Sigmoid colon (tissue), 4 donors: ENCODE results near the gene ITGA1.

Experiments
- EP300 ChIP-seq, 4 donors: sonication (generic); formaldehyde crosslinking; IDR thresholded peaks; one replicate each; pipeline ENCODE4 v1.6.1; 2017; ENCODE audit warnings: antibody characterized with exemption in 4 of 4
- POLR2A ChIP-seq, 2 donors: fragments of 450-650 bp; IDR thresholded peaks; one replicate each; pipeline ENCODE4 v1.6.1; 2016; ENCODE audit warnings: antibody characterized with exemption in 2 of 2, mild to moderate bottlenecking in 2 of 2, moderate library complexity in 2 of 2
- TF ChIP-seq, protein P1 (sequence below), 4 experiments: fragments of 450-650 bp in 3 of 4; fragments of 200-600 bp in 1 of 4; IDR thresholded peaks; one replicate each; pipeline ENCODE4 v1.5.1; 2016 to 2019; ENCODE audit warnings: antibody characterized with exemption in 4 of 4, mild to moderate bottlenecking in 3 of 4, moderate library complexity in 2 of 4

DNA sequence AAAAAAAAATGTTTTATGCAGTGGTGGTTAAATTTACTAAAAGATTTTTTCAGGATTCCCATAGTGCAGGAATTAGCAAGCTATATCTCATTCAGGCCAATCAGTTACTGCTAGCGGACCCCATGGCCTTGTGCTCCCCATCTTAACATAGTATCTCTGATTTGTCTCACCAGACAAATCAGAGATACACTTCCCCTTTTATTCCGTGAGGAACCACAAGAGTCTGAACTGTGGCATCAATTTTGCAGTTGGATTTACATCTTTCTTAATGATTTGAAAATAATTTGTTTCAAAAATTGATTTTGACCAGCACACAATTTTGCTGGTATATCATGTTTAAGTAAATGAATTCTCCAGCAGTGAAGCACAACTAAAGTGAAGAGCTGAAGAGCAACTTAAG lies 17.9 kb downstream of the ITGA1 start:
- TF ChIP-seq, protein P1, sequence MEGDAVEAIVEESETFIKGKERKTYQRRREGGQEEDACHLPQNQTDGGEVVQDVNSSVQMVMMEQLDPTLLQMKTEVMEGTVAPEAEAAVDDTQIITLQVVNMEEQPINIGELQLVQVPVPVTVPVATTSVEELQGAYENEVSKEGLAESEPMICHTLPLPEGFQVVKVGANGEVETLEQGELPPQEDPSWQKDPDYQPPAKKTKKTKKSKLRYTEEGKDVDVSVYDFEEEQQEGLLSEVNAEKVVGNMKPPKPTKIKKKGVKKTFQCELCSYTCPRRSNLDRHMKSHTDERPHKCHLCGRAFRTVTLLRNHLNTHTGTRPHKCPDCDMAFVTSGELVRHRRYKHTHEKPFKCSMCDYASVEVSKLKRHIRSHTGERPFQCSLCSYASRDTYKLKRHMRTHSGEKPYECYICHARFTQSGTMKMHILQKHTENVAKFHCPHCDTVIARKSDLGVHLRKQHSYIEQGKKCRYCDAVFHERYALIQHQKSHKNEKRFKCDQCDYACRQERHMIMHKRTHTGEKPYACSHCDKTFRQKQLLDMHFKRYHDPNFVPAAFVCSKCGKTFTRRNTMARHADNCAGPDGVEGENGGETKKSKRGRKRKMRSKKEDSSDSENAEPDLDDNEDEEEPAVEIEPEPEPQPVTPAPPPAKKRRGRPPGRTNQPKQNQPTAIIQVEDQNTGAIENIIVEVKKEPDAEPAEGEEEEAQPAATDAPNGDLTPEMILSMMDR (IDR thresholded peaks at IDR 0.05): no peak
- no peak for TF ChIP-seq POLR2A (IDR thresholded peaks at IDR 0.05)
- no peak for TF ChIP-seq EP300 (IDR thresholded peaks at IDR 0.05)
